GM18907 (cell line): Measurements from ENCODE around the gene ANGPTL4.

Experiments
- ATAC-seq: cut with Tn5 transposase; IDR thresholded peaks from one replicate; pipeline ENCODE4 v1.9.1; 2021; ENCODE audit warnings: mild to moderate bottlenecking, moderate library complexity; ENCODE audit not compliant: unreplicated experiment

ANGPTL4 gene

GRCh38 chr19:8412783-8413628 is 49.1 kb downstream of the ANGPTL4 start, which contains the start of gene MARCHF2:
Gene MARCHF2, plus strand, starts transcription at chr19:8413305. Its CDS starts 8,536 bp downstream, at chr19:8421841.
- ATAC-seq = peak; percentile 99

GRCh38 chr19:8413629-8413995 is 49.7 kb downstream of the ANGPTL4 start:
- peak; percentile 6 for ATAC-seq

GRCh38 chr19:8416796-8417195 is 52.8 kb downstream of the ANGPTL4 start:
- ATAC-seq = no peak

GRCh38 chr19:8421484-8422461 is 57.8 kb downstream of the ANGPTL4 start:
- ATAC-seq = no peak

GRCh38 chr19:8423817-8424223 is 59.9 kb downstream of the ANGPTL4 start:
- ATAC-seq = no peak
